Stimulated activated CD4-positive, alpha-beta T cell treated with anti-CD3 and anti-CD28 coated beads, Interleukin-4, amount 100 ng/mL, for 24 hours (primary cell): Measurements from ENCODE around the gene ADGRB2.

Source experiments
- DNase-seq: peaks from one replicate; pipeline ENCODE4 v3.0.0-alpha.2; 2020

Gene ADGRB2

GRCh38 chr1:31793586-31794285, 29.6 kb upstream of the ADGRB2 start:
- DNase-seq: no peak

- no peak for DNase-seq
Observed at GRCh38 chr1:31793086-31793485, 28.9 kb upstream of the ADGRB2 start.

DNA sequence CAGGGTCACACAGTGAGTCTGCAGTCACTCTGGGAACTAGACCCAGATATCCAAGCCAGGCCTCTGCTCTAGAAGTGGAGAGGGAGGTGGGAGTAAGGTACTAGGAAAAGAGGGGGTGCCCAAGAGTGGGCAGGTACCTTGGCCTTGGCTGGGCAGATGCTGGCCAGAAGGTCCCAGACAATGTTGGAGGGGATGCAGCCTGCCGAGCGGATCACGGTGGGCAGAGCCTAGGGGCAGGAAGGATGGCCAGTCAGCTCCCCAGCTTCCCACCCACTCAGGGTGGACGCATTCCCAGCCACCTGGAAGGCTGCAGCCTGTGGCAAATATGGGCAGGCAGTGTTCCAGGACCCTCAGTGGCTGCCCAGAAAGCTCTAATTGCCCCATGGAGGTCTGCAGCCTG, 28.4 kb upstream of the ADGRB2 start:
- DNase-seq: no peak

GRCh38 chr1:31792116-31792515, 28.0 kb upstream of the ADGRB2 start:
- no peak for DNase-seq

DNA sequence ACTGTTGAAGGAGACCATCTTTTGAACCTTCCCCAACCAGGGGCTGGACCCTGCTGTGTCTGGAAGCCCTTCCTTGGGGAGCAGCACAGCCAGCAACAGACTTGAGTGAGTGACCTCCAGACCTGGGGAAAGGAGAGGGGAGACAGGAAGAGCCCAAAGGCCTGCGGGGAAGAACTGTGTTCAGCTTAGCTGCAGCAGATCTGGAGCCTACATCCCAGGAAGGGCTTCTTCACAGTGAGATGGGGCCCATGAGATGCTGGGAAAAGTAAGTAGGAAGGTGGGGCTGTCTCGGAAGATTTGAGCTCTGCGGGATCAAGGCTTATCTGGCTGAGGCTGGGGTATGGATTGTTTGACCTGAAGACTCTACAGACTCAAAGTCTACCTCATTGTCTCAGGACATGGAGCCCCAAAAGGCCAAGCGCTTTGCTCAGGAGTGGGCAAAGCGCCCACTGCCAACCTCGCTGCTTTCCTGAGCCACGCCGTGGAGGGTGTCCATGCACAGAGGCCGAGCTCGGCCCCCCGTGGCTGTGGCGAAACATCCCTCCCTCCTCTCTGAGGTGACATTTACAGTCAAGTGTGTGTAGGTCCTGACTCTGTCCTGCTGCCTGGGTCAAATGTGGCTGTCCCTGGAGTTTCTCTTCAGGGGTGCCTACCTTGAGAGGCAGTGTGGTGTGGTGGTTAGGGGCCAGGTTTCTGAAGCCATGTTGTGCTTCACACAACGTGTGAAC, 27.2 kb upstream of the ADGRB2 start:
- DNase-seq: no peak

- no peak for DNase-seq
Observed at GRCh38 chr1:31790641-31791091, 26.5 kb upstream of the ADGRB2 start.

- DNase-seq: no peak
Observed at GRCh38 chr1:31790140-31790539, 26.0 kb upstream of the ADGRB2 start.

DNA sequence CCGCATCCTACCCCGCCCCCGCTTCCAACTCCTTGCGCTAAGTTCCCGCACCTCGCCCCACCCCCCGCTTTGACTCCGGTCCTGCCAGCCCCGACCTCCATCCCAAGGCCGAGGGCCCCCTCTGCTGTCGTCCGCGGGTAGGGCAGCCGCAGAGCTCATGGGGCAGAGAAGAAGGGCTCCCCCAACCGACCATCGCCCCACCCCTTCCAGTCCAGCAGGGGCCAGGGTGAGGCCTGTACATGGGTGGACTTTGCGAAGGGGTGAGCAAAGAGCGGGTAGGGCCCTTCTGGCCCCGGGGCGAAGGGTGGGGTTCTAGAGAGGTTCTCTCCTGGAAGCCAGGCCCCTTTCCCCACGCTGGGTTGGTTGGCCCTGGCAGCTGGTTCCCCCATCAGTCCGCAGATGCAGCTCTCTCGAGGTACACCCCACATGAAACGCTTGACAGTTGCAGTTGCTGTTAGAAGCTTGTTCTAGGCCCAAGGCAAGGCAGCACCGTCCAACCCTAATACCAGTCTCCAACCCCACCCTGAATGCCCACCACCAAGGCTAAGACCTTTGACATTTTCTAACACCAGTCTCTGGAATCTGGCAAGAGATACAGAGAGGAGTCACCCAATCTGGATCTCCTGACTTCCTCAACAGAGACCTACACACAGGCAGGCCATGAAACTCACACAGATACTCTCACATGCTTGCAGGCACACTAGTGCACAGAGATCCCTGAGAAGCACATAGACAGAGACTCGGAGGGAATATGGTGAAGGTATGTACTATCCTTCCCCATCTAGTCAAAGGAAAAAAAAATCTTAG, 25.3 kb upstream of the ADGRB2 start:
- peak; percentile 97 for DNase-seq

GRCh38 chr1:31788825-31789256, 24.7 kb upstream of the ADGRB2 start:
- DNase-seq: no peak

- DNase-seq: peak; percentile 92
Observed at GRCh38 chr1:31788138-31788824, 24.1 kb upstream of the ADGRB2 start.

DNA sequence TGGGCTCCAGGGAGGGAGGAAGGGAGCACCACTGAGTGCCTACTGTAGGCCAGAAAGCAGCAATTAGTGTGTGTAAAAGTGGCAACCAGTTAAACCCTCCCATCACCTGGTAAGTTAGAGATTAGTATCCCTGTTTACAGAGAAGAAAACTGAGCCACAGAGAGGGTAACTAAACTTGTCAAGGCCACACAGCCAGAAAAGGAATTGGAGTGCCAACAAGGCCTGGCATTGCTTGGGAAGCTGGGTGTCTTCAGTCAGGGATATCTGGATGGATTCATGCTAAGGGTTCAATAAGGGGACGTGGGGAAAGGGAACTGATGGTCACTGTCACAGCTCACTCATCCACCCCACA, 23.6 kb upstream of the ADGRB2 start:
- DNase-seq: no peak

GRCh38 chr1:31787261-31787660, 23.1 kb upstream of the ADGRB2 start:
- no peak for DNase-seq

DNA sequence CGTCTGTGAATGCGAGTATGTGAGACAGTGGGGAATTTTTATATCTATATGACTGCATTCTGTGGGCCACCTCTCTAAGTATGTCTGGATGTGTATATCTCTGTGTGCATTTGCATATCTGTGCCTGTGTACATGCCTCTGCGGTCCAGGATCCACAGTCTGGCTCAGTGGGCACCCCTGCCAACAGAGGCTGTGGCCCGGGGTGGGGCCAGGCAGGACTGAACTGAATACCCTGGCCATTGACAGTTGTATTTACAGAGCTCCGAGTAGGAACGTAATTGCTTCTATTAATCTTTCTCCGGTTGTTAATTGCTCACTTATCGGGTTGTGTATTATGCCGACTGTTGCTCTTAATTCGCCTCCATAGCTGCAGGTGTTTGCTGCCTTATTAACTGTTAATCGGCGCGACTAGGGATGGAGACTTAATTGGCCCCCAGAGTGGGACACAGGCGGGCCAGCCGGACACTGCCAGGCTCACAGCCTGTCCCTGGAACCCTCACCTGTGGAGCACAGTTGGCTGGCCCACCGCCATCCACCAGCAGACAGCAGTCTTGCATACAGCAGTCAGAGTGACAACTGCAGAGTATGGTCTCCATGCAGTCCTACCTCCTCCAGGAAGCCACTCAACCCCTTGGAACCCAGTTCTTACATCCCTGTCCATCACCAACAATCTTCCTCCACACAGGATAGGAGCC, 22.4 kb upstream of the ADGRB2 start:
- DNase-seq: no peak

DNA sequence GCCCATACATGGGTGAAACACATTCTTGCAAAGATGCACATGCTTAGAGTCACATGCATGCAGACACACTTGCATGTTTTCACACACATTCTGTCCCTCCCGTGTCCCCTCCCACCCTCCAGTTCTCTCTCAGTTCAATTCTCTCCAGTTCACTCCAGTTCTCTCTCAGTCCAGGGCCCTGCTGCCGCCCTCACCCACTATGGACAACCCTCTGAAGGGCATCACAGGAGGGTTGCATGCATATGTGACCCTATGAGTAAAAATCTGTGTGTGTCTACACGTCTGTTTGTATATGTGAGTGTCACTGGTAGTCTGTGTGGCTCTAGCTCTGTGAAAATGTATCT, 21.8 kb upstream of the ADGRB2 start:
- no peak for DNase-seq

- DNase-seq: no peak
Observed at GRCh38 chr1:31785020-31785946, 21.1 kb upstream of the ADGRB2 start.

DNA sequence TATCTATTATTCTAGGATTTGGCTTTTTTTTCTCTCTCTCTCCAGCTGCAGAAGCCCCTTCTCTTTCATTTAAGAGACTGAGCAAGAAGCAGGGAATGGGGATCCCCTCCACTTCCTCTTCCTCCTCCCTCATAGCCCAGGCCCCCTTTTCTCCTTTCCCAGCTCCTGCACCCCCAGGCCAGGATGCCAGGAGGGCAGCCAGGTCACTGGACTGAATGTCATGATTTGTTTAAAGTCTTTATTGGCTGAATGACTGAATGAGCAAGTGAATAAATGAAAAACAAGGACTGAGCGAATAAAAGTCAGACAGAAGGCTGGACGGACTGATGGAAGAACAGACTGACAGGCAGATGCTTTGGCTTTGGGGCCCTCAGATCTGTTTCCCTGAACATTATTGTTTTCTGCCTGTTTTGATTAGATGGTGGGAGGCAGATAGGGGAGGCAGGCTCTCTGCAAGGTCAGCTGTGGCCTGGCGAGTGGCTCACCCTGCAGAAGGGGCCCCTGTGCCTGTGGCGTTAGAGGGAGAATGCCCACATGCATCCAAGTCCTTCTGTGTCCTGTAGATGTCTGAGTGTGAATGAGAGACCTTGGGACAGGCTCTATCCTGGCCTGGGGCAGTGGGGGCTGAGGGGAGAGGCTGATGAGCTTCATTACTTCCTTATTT, 20.3 kb upstream of the ADGRB2 start:
- no peak for DNase-seq

GRCh38 chr1:31783846-31784245, 19.7 kb upstream of the ADGRB2 start:
- DNase-seq: no peak

GRCh38 chr1:31782421-31783410, 18.6 kb upstream of the ADGRB2 start:
- DNase-seq: no peak

- no peak for DNase-seq
Observed at GRCh38 chr1:31781756-31782371, 17.7 kb upstream of the ADGRB2 start.
